ENCODE data around the gene FRAT2.
A peak's percentile ranks its signal among the peaks of the same experiment; 100 is the strongest.
"Not testable (repeated sequence)": the region's sequence is repeated elsewhere in the genome, so short reads cannot be mapped to it uniquely, and the experiment has no call there.

FRAT2 gene

GRCh38 chr10:97321032-97321803 is 13.3 kb downstream of the FRAT2 start:
- DNase-seq, result no peak

GRCh38 chr10:97320480-97321031 is 14.0 kb downstream of the FRAT2 start:
- no peak for DNase-seq

DNA sequence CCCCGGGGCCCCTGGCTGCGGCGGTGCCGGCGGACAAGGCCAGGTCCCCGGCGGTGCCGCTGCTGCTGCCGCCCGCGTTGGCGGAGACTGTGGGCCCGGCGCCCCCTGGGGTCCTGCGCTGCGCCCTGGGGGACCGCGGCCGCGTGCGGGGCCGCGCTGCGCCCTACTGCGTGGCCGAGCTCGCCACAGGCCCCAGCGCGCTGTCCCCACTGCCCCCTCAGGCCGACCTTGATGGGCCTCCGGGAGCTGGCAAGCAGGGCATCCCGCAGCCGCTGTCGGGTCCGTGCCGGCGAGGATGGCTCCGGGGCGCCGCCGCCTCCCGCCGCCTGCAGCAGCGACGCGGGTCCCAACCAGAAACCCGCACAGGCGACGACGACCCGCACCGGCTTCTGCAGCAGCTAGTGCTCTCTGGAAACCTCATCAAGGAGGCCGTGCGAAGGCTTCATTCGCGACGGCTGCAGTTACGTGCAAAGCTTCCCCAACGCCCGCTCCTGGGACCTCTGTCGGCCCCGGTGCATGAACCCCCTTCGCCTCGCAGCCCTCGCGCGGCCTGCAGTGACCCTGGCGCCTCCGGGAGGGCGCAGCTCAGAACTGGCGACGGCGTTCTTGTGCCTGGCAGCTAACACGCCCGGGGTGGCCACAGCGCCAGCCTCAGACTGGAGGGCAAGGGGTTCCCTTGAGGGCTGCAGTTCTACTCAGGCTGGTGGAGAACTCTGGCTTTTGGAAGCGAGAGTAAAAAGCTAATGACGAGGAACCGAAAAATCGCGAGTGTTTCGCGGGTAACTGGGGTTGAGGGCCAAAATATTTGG is 14.7 kb downstream of the FRAT2 start:
- peak; percentile 70 for DNase-seq

- peak; percentile 91 for DNase-seq
Measured at GRCh38 chr10:97318772-97319651, 15.5 kb downstream of the FRAT2 start, which contains the start of gene FRAT1. FRAT1 (plus strand) TSS chr10:97319271; CDS start chr10:97319454, 183 bp downstream.

GRCh38 chr10:97314671-97315070 is 19.9 kb downstream of the FRAT2 start:
- DNase-seq, result no peak

- no peak for DNase-seq
Measured at GRCh38 chr10:97312897-97313296, 21.6 kb downstream of the FRAT2 start.

- no peak for DNase-seq
Measured at GRCh38 chr10:97311111-97311626, 23.4 kb downstream of the FRAT2 start.

DNA sequence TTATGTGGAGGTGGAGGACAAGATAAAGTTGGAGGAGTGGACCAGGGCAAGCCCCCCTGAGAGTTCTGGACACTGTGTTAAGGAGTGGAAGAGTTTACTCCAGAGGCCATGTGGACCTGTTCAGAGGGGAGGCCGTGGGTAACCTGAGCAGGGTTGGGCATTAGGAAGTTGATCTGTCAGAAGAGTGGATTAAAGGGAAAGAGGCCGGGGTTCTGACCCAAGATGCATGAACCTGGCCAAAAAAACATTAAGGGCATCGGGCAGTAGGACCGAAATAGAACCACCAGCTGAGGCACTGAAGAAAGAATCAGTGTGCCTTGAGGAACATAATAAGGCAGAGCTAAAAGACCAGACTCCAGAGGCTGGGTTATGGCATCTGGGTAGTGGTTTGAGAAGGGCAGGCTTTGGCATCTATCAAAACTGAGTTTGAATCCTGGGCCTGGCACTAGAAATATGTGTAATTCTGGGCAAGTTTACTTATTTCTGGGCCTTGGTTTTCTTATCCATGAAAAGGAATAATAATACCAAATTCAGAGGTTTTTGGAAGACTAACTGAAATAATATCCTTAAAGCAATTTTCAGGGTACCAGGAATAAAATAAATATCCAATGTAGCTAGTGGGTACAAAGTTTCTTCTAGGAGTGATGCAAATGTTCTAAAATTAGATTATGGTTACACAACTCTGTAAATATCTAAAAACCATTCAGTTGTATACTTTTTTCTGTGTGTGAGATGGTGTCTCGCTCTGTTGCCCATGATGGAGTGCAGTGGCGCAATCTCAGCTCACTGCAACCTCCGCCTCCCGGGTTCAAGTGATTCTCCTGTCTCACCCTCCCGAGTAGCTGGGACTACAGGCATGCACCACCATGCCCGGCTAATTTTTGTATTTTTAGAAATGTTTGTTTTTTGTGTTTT is 26.4 kb downstream of the FRAT2 start:
- no peak for DNase-seq

GRCh38 chr10:97307441-97307840 is 27.1 kb downstream of the FRAT2 start:
- no peak for DNase-seq

DNA sequence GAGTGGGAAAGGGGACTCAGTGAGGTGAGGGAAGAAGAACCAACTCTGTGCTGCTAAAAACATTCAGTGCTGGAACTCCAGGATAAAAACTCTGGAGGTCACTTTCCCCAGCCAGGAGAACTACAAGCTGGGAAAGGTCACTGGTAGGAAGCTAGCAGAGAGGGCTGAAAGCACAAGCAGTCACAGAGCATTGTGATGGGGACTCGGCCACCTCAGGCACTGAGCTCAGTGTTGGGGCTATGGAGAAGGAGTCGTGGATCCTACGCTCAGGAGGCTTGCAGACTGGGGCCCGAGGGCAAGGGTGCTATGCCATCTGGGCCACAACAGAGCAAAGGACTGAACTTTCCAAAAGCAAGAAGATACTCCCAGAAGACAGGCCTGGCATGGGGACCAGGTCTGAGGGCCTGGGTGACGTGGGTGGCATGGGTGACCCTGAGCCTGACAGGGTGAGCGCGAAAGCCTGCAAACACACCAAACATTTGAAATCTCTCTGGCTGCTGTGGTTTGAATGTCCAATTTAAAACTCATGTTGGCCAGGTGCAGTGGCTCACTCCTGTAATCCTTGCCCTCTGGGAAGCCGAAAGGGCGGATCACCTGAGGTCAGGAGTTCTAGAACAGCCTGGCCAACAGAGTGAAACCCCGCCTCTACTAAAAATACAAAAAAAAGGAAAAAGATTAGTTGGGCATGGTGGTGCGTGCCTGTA is 32.3 kb downstream of the FRAT2 start:
- no peak for DNase-seq

DNA sequence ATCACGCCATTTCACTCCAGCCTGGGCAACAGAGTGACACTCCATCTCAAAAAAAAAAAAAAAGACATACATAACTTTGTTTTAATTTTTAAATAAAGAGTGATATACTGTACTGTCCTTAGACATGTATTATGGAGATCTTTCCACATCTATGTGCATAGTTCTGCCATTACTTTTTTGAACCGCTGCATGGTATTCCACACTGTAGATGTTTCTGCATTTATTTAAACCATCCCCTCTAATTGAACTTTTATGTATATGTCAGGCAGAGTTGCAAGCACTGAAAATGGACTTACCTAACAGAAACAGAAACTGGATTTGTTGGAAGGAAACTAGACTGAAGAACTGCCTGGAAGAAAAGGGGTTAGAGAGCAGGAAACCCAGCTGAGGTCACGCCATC is 33.5 kb downstream of the FRAT2 start:
- no peak for DNase-seq

- no peak for DNase-seq
Measured at GRCh38 chr10:97298223-97298571, 36.3 kb downstream of the FRAT2 start.

DNA sequence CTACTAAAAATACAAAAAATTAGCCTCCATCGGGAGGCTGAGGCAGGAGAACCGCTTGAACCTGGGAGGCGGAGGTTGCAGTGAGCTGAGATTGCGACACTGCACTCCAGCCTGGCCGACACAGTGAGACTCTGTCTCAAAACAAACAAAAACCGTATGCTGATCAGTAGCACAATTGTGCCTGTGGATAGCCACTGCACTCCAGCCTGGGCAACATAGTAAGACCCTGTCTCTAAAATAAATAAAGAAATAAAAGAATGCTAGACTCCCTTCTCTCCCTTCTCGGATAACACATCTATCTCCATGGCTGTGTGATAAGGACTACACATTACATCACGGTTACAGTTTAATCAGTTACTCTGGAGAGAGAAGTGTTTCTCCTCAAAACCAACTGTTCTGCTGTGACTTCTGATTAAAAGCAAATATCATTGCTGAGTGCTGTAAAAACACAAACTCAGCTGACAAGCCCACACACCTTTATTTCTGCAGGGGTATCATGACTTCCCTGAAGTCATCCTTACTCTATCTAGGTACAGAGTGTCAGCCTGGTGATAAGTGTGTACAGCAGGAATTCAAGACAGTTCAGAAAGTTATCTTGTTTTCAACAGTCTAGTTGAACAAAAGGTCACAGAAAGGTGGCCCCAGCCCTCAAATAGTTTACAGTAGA is 36.8 kb downstream of the FRAT2 start:
- DNase-seq, result no peak

- DNase-seq, result no peak
Measured at GRCh38 chr10:97292862-97293198, 41.7 kb downstream of the FRAT2 start.

DNA sequence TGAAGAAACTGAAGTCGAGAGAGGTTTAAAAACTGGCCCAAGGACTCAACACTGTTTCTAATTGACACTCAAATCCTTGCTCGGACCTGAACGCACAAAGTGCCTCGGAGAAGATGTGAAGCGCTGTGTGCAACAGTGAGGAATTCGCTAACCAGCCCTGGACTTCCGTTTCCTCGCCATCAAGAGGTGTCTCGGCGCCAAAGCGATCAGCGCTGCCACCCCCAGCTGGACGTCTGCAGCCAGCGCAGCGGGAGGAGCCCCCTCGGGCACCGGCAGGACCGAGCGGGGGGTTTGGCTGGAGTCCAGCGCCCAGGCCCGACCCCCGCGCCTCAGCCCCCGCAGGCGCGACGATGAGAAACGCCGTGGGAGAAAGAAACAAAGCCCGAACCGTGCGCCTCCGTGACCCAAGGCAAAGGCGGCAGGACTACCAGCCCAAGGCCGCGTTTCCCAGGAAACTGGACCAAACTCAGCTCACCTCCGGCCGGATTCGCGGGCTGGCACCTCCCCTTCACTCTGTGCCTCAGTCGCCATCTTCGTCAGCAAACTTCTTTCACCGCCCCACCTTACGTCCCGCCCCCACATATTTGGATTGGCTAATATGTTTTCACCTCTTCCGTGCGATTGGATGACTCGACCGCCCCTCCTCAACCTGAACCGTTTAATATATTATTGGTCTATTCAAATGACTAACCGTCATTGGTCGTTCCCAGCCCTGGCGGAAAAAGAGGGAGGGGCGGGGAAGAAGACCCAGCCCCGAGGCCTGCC is 42.2 kb downstream of the FRAT2 start, which contains the start of gene ARHGAP19:
Gene ARHGAP19 (minus strand): TSS at position 541 of the 765 bp plus-strand sequence. CDS start 10 bp downstream, at position 531.
- peak; percentile 96 for DNase-seq

- no peak for DNase-seq
Measured at GRCh38 chr10:97291357-97292096, 43.0 kb downstream of the FRAT2 start.

DNA sequence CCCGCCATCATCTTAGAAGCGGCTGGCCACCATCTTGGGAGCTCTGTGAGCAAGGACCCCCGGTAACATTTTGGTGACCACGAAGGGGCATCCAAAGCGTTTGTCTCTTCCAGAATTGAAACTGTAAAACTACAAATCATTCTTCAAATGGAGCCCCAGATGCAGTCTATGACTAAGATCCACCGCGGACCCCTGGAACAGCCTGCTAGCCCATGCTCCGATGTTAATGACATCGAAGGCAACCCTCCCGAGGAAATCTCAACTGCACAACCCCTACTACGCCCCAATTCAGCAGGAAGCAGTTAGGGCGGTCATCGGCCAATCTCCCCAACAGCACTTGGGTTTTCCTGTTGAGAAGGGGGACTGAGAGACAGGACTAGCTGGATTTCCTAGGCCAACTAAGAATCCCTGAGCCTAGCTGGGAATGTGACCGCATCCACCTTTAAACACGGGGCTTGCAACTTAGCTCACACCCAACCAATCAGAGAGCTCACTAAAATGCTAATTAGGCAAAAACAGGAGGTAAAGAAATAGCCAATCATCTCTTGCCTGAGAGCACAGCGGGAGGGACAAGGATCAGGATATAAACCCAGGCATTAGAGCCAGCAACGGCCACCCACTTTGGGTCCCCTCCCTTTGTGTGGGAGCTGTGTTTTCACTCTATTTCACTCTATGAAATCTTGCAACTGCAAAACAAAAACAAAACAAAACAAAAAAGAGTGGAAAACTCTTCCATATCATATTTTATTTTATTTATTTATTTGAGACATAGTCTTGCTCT is 43.8 kb downstream of the FRAT2 start:
- DNase-seq, result not testable (repeated sequence)

- not testable (repeated sequence) for DNase-seq
Measured at GRCh38 chr10:97290076-97290475, 44.5 kb downstream of the FRAT2 start.

Data from CD4-positive, alpha-beta T cell treated with Interleukin-12 subunit alpha and Interleukin-12 subunit beta, for 1 hour (primary cell).